Fibroblast of villous mesenchyme (primary cell): ENCODE data around the gene PRKN. TPM values are rescaled to one million over a fixed set of nuclear protein-coding genes. Genes with fewer than 3 reads are reported as not detected.

ENCODE experiments used
- DNase-seq: peaks from one replicate; pipeline ENCODE4 v3.0.0-alpha.2; 2010; ENCODE audit warnings: low read depth
- H3K4me3 ChIP-seq: 2 replicates; pipeline ENCODE4 v1.5.1; 2011; ENCODE audit warnings: low read depth, mild to moderate bottlenecking, low read length
- CTCF ChIP-seq: IDR thresholded peaks from 2 replicates; pipeline ENCODE4 v1.5.1; 2012; ENCODE audit warnings: low read depth, mild to moderate bottlenecking, low read length; ENCODE audit not compliant: insufficient read depth
- total RNA-seq: library from RNA; depleted of rRNA; stranded (reverse); fragments of >200 nt; gene quantifications from 2 replicates; pipeline ENCODE4 v1.2.3, GENCODE V29; 2012

PRKN gene
- total RNA-seq, 1 donor: 2.2 TPM

GRCh38 chr6:161453558-161453957, 1274.0 kb downstream of the PRKN start:
- H3K4me3 ChIP-seq: no peak overlapping the region
- DNase-seq: no peak
- no peak for TF ChIP-seq CTCF

GRCh38 chr6:161452241-161452640, 1275.3 kb downstream of the PRKN start:
- no peak overlapping the region for H3K4me3 ChIP-seq
- DNase-seq: no peak
- no peak for TF ChIP-seq CTCF

- TF ChIP-seq CTCF: no peak
- no peak for DNase-seq
- H3K4me3 ChIP-seq: no peak overlapping the region
Observed at GRCh38 chr6:161449521-161449920, 1278.0 kb downstream of the PRKN start.

GRCh38 chr6:161446949-161447348, 1280.6 kb downstream of the PRKN start:
- no peak overlapping the region for H3K4me3 ChIP-seq
- no peak for DNase-seq
- no peak for TF ChIP-seq CTCF

GRCh38 chr6:161446296-161446925, 1281.2 kb downstream of the PRKN start:
- H3K4me3 ChIP-seq: no peak overlapping the region
- DNase-seq: no peak
- TF ChIP-seq CTCF: no peak

- TF ChIP-seq CTCF: no peak
- DNase-seq: no peak
- no peak overlapping the region for H3K4me3 ChIP-seq
Observed at GRCh38 chr6:161445021-161445799, 1282.4 kb downstream of the PRKN start.
